Nucleus accumbens (tissue), 56 donors: ENCODE measurements around the gene CACNG6.

Experiments used
- DNase-seq, 56 donors: peaks; one replicate each; lab custom pipeline; 2025; lab: John Stamatoyannopoulos, UW

The CACNG6 gene

GRCh38 chr19:53965091-53965490 is 26.3 kb upstream of the CACNG6 start:
- DNase-seq, result no peak

GRCh38 chr19:53966931-53967330 is 24.5 kb upstream of the CACNG6 start:
- DNase-seq, result no peak

GRCh38 chr19:53969366-53969765 is 22.1 kb upstream of the CACNG6 start:
- no peak for DNase-seq

- DNase-seq, result no peak
Measured at GRCh38 chr19:53971673-53972072, 19.8 kb upstream of the CACNG6 start.

- peak in 55 of 56 donors; percentile 13 to 90 (median 61) for DNase-seq
Measured at GRCh38 chr19:53977429-53977990, 13.9 kb upstream of the CACNG6 start.

GRCh38 chr19:53977991-53978731 is 13.3 kb upstream of the CACNG6 start:
- DNase-seq, result peak in 53 of 56 donors; percentile 7 to 95 (median 79)

DNA sequence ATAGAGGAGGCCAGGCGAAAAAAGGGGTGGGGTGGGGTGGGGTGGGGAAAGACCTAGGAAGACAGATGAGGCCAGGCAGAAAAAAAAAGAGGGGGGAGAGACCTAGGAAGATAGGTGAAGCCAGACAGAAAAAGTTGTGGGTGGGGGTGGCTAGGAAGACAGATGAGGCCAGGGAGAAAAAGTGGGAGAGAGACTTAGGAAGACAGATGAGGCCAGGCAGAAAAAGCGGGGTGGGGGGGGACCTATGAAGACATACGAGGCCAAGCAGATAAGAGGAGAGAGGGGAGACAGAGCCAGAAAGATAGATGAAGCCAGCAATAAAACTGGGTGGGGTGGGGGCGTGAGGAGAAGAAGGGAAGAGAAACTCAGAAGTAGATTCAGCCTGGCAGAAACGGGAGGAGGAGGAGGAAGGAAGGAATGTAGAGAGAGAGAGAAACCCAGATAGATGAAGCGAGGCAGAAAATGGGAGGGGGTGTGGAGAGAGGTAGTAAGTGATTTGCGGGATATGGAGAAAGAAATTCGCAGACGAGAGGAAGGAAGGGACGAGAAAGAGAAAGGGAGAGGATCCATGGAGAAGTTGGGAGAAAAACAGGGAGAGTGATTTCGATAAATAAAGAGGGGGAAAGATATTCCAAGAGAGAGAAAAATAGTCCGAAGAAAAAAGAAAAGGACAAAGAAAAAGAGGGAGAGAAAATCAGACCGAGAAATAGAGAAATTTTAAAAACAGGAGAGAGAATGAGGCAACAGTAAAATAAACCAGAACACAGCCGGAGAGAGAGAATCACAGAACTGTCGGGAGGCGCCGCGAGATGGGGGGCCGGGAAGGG is 12.2 kb upstream of the CACNG6 start:
- DNase-seq, result no peak

- DNase-seq, result peak in 6 of 56 donors; percentile 6 to 33 (median 18)
Measured at GRCh38 chr19:53980539-53981375, 10.7 kb upstream of the CACNG6 start.

DNA sequence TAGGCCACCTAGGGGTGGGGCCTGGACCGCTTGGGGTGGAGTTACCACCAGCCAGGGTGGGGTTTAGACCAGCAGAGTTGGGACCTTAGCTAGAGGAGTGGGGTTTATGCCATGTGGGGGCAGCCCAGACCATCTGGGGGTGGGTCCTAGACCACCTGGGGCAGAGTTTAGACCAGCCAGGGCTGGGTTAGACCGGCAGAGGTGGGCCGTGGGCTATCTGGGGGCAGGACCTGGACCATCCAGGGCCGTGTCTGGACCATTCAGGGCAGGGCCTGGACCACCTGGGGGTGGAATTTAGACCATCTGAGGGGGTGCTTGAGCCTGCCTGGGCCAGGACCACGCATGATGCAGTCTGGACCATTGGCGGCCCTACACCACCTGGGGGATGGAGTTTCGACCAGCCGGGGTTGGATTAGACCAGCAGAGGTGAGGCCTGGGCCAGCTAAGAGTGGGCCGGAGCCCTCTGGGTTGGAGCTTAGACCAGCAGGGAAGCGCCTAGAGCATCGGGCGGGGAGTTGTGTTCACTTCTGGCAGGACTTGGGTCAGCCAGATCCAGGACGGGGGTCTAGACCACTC is 10.0 kb upstream of the CACNG6 start:
- DNase-seq, result no peak

- no peak for DNase-seq
Measured at GRCh38 chr19:53982001-53982451, 9.4 kb upstream of the CACNG6 start.

DNA sequence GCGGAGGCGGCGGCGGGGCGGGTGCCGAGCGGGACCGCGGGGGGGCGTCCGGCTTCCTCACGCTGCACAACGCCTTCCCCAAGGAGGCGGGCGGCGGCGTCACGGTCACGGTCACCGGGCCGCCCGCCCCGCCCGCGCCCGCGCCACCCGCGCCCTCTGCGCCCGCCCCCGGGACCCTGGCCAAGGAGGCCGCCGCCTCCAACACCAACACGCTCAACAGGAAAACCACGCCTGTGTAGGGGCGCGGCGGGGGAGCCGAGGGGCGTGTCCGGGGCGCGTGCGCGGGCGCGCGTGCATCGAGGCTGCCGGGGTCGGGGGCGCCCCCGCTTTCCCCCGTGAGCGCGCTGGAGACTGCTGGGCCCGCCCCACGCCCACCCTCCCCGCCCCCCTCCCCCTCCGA is 8.8 kb upstream of the CACNG6 start:
- peak in 3 of 56 donors; percentile 17 to 62 (median 25) for DNase-seq

DNA sequence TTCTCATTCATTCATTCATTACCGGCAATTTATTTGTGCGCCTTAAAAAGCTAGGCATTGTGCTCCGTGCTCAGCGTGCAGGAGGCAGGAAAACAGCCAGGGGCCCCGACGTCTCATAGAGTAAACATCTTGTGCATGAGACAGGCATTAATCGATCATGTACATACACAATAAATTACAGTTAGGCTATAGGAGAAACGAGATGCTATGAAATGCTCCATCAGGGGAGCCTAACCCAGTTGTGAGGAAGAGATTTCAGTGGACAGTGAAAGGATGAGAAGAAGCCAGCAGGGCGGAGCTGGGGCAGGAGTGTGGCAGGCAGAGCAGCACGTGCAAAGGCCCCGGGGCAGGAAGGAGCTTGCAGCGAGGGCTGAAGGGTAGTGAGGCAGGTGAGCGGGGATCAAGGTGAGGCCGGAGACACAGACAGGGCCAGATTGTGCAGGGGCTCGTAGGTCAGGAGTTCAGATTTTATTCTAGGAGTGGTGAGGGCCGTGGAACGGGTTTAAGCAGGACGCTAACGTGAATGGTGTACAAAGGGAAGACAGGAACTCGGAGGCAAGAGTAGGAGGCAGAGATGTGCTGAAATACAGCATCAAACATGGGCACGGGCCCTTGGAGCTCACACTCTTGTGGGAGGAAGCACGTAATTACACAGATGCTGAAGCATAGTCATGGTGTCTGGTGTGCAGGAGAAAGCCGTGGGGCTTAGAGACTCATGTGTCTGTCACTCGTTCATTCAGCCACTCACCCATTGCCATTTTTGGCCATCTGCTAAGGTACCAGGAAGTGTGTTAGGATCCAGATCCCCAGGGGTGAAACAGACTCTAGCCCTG is 7.8 kb upstream of the CACNG6 start:
- DNase-seq, result peak in 4 of 56 donors; percentile 7 to 36 (median 16)

- no peak for DNase-seq
Measured at GRCh38 chr19:53985863-53986262, 5.6 kb upstream of the CACNG6 start.

GRCh38 chr19:53988981-53989380 is 2.5 kb upstream of the CACNG6 start:
- no peak for DNase-seq

GRCh38 chr19:53989600-53990533 is 1.6 kb upstream of the CACNG6 start:
- peak in 2 of 56 donors; percentile 22 to 23 for DNase-seq

GRCh38 chr19:53992211-53992610 is 774 bp downstream of the CACNG6 start:
- no peak for DNase-seq

DNA sequence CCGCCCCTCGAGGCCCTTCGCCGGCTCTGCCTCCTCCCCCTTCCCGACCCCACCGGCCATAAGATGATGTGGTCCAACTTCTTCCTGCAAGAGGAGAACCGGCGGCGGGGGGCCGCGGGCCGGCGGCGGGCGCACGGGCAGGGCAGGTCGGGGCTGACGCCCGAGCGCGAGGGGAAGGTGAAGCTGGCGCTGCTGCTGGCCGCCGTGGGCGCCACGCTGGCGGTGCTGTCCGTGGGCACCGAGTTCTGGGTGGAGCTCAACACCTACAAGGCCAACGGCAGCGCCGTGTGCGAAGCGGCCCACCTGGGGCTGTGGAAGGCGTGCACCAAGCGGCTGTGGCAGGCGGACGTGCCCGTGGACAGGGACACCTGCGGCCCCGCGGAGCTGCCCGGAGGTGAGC is 1.4 kb downstream of the CACNG6 start:
- no peak for DNase-seq

GRCh38 chr19:53993448-53993847 is 2.0 kb downstream of the CACNG6 start:
- DNase-seq, result no peak
